ENCODE data around the gene APOL3.
"Not testable (repeated sequence)": the region's sequence is repeated elsewhere in the genome, so short reads cannot be mapped to it uniquely, and the experiment has no call there.

Gene APOL3, protein sequence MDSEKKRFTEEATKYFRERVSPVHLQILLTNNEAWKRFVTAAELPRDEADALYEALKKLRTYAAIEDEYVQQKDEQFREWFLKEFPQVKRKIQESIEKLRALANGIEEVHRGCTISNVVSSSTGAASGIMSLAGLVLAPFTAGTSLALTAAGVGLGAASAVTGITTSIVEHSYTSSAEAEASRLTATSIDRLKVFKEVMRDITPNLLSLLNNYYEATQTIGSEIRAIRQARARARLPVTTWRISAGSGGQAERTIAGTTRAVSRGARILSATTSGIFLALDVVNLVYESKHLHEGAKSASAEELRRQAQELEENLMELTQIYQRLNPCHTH

DNA sequence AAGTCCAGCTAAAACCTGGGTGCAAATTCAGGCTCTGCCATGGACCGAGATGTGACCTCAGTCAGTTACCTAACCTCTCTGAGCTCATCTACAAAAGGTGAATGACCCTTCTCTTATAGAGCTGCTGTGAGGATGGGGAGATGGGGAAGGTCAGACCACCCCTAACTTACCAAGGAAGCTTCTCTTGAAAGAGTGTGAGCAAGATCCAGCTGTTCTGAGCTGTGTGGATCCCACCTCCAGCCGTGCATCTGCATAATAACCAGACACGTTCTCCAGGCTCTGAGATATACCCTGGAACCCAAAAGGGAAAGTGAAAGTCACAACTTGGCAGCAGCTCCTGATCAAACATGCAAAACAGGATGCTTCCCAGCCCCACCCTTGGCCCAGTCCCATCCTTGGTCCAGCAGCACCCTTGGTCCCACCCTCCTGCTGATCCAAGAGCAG lies at the start of gene APOL3:
Gene APOL3, minus strand, starts transcription at position 257 of the 444 bp plus-strand sequence. CDS start 11,700 bp downstream, outside the sequence.
- FAIRE-seq: no peak

DNA sequence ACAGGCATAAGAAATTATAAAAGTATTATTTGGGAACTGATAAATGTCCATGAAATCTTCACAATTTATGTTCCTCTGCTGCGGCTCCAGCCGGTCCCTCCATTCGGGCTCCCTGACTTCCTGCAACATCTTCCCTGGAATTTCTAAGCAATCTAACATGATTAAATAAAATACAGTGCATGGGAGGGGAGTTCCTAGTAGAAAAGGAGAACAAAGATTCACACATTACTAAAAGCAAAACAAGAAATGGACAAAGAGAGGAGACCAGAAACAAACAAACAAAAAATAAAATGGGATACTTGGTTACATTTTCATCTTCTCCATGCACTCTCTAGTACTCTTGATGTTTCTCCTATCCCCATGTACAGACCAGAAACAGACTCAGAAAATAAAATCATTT lies 49.7 kb upstream of the APOL3 start:
- no peak for FAIRE-seq

DNA sequence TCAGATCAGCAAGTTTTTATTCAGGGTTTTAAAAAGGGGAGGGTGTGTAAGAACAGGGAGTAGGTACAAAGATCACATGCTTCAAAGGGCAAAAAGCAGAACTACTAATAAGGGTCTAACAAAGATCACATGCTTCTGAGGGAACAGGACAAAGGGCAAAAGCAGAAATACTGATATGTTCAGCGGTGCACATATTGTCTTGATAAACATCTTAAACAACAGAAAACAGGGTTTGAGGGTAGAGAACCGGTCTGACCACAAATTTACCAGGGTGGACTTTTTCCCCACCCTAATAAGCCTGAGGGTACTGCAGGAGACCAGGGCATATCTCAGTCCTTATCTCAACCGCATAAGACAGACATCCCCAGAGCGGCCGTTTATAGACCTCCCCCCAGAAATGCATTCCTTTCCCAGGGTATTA lies 48.9 kb upstream of the APOL3 start:
- not testable (repeated sequence) for FAIRE-seq

DNA sequence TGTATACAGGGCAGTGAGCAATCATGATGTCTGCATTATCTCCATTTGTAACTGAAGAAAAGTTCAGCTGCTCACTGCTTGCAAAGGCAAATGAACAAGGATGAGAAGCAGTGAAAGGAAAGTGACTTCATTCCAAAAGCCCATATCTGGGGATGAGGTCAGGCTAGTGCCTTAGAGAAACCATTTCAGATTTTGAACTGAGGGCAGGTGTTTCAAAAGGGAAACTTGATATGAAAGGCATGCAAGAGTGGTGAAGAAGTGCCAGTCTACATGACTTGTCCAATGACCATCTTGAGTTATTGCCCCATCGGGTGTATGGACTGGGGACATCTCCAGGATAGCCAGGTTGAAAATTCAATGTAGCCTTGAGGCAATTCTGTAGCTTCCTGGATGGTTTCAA lies 48.4 kb upstream of the APOL3 start:
- no peak for FAIRE-seq

DNA sequence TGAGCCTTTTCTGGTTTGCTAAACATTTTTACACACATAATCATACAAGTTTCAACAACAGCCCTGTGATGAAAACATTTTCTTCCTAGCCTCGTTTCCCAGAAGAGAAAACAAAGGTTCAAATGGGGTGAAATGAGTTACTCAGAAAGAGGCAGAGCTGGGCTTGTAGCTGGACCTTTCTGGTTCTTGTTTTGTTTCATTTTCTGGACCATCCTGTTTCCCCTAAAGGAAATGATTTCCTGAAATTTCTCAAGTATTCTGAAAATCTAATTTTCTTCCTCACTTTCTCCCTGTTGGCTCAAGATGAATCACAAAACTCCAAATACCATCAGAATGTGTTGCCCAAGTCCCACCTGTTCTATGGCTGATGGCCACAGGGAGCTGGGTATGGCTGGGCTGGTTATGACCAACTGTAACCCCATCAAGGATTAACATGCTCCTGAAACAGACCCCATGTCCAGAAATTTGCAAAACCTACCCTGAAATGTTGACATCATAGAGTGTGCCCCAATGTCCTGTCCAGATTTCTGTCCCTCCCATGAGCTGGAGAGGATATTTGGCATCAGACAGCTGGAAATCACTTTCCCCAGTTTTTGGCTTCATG lies 47.7 kb upstream of the APOL3 start:
- FAIRE-seq: no peak

DNA sequence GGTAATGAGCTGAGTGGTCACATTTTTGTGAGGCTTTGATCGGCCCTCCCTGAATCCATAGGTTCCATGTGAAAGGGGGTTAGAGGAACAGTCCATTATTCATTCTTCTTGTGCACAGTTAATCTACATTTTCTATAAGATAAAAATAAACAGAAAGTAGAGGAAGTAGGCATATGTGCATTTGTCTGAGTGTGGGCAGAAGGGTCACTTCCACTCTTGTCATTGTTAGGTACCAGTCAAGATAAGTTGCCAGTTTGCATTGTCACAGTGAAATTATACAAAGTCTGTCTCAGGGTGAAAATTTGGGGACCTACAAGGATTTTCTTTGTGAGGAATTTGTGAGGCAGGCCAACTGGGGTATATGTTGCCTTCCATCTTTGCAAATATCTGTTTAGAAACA lies 45.7 kb upstream of the APOL3 start:
- no peak for FAIRE-seq

DNA sequence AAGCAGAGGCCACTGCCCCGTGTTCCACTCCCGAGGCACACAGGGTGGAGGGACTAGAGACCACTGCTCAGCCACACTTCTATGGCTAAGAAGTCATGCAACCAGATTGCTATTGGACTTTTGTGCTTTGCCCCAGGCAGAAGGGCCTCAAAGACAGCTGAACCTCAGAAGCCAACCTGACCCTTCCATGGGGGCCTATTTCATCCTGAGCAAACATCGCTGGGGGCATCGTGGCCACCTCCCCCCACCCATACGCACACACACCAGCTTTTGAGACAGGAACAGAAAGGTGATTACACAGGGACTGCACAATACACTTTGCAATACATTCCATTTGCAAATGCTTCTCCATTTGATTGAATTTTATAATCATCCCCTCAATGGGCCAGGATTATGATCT lies 45.0 kb upstream of the APOL3 start:
- not testable (repeated sequence) for FAIRE-seq

DNA sequence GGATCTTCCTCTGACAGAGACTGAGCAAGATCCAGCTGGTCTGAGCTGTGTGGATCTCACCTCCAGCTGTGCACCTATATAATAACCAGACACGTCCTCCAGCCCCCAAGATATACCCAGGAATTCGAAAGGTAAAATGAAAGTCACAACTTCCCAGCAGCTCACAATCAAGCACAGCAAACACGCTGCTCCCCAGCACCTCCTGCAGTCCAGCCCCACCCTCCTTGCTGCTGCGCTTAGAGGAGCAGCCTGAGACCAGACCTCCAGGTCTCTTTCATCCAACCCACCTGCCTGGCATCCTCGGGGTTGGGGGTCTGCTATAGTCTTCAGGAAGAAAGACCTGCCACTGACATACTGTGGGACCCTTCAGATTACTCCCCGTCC lies 44.1 kb upstream of the APOL3 start:
- FAIRE-seq: no peak

DNA sequence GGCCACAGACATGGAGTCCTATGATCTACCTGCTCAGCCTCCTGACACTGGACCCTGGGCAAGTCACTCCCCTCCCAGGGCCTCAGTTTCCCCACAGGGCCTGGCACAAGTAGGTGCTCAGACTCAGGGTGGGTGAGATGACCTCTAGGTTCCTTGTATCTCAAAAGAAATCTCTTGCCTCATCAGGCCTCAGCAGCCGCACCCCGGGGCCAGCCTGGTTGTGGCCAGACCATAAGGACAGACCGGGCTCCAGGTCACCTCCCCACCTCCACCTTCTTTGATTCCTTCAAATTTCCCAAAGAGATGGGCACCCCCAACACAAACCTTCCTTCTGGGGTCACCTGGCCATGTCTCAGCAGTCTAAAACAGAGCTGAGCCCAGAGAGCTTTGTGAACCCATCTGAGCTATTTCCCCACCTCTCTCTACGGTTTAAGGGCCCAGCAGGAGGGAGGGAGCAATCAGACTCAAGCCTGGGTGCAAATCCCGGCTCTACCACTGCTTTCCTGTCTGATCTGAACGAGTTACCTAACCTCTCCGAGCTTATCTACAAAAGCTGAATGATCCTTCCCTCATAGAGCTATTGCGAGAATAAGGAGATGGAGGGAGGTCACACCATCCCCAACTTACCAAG lies 43.6 kb upstream of the APOL3 start:
- FAIRE-seq: no peak

DNA sequence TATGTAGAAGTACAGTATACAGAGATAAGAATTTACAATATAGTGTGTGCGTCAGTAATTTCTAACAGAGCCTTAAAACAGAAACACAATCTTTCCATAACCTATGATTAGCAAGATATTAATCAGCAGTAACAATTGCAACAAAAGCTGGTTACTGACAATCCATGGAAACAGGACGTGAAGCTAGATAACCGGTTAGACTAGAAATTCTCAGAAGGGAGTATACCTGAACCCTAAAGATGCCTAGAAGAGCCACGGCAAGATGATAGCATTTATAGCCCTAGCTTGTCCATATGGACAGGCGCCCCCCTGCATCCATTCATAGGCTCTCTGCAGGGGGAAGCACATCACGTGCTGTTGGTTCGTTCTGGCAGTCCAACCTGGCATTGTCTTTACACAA lies 42.9 kb upstream of the APOL3 start:
- FAIRE-seq: not testable (repeated sequence)

DNA sequence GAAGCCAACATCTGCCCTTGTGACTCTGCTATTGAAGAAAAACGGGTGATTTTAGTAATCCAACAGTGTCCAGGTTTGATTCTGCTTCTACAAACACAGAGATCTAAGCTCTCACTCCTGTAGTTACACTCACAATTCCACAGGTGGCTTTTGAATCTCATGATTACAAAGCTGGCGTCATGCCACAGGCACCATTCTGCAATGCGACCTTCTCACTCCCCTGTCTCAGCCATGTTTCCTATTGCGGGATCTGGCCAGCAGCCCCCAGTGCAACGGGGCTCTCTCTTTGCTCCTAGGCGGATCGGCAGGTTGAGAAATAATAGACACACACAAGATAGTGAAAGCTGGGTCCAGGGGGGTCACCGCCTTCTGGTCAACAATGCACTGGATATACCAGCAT lies 42.4 kb upstream of the APOL3 start:
- FAIRE-seq: not testable (repeated sequence)

DNA sequence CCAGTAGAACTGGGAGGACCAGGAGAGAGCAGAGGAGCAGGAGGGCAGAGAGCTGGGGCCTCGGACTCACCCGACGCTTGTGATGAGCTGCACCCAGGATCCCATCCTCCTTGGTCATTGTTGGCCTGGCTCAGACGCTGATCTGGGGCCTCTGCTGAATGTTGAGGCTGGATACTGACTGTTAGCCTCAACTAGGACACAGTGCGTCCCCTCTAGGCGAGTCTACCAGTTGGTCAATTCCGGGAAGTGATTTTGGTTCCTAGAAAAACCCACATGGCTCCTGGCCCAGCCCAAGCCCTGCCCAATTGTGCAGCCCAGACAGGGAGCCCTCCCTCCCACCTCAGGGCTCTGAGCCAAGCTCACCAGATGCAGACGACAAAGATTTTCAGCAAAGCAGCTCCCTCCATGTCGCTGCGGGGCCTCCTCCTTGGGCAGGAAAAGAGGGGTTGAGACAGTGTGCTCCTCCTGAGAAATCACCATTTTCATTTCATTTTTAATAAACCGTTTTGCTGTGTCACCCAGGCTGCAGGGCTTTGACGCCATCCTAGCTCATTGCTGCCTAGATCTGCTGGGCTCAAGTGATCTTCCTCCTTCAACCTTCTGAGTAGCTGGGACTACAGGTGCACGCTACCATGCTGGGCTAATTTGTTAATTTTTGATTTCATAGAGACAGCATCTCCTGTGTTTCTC lies 41.2 kb upstream of the APOL3 start, which contains the start of gene APOL4:
Gene APOL4, minus strand, starts transcription at position 180 of the 690 bp plus-strand sequence. Its CDS starts 75 bp downstream, at position 105.
- FAIRE-seq: no peak

DNA sequence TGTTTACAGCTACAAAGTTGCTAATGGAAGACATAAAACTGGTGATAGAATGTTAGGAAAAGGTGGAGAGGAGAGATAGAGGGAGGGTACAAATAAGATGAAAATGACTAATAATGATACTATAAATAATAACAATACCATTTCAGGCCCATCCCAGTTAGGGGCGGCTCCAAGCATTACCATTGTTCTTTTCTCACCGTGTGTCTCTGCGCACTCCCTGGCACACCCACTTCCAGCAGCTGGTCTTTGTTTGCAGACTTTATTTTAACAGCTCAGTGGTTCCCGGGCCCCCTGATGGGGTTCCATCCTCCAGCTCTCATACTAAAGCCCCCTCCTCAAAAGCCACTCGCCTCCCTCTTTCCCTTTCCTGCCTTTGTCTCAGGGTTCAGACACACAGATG lies 40.5 kb upstream of the APOL3 start:
- FAIRE-seq: not testable (repeated sequence)

DNA sequence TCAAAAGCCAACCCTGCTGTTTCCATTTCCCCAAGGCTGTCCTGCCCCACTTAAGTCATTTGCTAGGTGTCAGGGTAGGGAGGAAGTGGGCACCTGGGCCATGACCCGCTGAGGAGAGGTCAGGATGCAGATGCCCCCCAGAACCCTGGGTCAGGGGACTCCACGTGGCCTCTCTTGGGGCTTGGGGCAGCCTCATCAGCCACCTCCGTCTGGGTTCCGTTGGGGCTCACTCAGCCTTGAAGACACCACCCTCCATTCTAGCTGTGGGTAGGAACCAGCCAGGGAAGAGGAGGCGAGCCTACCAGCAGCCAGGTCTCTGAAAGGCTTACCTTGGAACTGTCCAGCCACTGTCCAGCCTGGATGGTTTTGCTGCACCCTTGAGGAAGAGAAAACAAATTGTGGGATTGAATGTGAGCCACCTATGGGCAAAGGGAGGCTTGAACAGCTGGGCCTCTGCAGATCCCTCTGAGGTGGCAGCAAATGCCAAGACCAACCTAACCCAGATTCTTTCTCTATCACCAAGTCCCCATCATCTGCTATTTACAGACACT lies 38.5 kb upstream of the APOL3 start:
- no peak for FAIRE-seq

DNA sequence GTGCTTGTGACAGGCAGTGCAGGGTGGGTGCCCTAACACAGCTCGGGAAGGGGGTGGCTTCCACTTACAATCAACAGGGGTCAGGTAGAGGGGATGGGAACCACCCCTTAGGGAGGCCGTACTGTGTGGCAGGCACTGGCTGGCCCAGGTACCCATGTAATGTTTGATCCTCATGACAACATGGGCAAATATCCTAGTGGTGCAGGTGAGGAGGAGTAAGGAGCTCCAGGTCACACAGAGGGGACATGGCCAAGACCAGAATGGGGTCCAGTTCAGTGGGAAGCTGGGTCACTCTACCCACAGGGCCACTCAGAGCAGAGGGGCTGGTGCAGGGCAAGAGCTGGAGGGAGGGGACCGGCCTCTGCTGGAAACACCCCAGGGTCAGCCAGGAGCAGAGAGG lies 38.0 kb upstream of the APOL3 start:
- FAIRE-seq: no peak

DNA sequence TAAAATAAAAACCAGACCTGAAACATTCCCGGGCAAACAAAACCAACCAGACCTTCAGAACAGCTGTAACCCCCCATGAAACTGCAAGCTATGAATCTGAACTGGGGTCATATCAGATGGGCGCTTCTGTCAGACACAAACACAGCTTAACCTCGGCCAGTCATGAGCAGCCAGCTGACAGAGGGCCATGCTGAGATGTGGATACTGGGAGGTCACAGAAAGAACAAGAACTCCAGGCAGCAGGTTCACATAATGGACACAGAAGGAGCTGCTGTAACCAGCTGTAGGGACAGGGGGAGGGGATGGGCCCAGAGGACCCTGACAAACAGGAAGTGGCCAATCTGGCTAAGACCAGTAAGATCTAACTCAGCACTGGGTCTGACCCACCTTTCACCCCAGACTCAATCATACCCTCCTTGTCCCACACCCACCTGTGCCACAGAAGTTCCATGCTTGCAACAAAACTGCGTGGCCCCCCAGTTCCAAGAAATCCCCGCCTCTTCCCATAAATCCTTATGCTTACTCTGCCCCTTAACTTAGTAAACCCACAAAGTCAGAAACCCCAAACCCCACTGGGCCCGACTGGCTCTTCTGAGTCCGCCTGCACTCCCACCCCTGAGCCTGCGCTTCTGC lies 37.1 kb upstream of the APOL3 start:
- no peak for FAIRE-seq

DNA sequence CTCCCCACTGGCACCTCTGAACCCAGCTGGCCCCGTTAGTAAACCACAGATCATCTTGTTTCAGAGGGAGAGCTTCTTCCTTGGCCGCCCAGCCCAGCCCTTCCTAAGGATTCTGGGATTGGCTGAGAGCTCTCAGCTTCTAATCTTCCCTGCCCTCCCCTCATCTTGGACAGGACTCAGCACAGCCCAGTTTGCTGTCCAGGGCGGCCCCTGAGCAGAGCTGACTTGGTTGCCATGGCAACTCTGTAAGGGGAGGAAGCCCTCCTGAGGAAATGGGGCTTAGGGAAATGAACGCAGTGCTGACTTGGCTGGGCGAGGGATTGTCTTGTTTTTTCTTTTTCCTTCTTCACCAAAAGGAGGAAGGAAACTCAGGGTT lies 36.5 kb upstream of the APOL3 start:
- no peak for FAIRE-seq

DNA sequence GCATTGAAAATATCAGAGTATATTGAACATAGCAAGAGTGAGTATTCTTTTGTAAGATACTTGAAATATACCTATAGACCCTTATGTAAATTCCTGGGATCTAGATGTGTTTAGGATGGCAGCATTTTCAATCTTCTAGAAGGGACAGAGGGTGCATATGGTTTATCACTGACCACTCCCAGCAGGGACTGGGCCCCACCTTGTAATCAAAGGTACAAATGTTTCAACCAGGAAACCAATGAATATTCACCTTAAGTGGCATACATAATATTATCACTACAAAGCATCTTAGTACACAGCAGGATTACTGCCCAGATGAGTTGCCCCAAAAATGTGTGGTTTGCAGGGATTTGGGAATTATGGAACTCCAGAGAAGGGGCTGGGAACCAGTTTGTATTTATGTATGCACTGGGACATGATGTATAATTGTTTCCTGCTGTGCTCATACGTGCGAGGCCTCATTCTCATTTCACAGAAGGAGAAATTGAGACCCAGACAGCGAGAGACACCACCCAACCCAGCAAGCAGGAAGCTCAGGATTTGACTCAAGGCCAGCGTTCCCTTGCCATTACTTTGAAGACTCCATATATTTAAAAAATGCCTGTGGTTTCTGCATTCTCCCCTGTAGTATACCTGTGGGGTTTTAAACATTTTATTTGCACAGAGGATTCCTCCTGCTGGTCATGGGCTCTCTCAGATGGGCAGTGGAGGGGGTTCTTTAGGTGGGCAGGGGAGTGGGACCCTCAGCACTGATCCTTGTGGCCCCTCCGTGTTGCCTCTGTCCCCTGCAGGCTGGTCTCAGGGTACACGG lies 35.9 kb upstream of the APOL3 start:
- no peak for FAIRE-seq

DNA sequence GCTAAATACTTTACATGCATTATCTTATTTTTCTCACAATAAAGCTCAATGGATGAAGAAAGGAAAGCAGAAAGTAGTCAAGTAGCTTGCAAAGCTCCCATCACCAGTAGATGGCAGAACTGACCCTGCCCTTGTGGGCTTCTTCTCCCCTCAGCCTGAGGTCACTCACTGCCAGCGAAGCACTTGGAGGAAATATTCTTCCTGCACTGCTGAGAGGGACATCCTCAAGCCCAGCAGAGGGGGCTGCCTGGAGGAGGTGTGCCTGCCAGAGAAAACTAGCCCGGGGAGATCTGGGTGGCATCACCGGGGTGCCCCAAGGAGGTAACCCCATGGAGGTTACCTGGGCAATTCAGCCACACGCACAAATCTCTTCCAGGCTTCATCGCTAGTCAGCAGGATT lies 34.4 kb upstream of the APOL3 start:
- peak; percentile 99 for FAIRE-seq

DNA sequence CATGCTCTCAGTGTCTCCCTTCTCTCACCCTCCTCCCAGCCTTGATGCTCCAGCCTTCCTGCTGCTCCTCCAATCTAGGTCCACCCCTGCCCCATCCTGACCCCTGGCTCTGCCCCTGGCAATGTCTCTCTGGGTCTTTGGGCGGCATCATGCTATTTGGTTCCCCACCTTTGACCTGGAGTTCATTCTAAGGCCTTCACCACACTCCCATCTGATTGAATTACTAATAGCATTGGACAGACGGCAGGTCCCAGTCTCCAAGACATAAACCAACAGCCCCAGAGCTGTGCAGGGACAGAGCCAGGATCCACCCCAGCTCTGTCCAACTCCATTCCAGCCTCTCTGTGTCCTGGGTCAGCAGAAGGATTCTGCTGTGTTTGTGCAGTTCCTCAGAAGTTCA lies 33.8 kb upstream of the APOL3 start:
- FAIRE-seq: no peak

DNA sequence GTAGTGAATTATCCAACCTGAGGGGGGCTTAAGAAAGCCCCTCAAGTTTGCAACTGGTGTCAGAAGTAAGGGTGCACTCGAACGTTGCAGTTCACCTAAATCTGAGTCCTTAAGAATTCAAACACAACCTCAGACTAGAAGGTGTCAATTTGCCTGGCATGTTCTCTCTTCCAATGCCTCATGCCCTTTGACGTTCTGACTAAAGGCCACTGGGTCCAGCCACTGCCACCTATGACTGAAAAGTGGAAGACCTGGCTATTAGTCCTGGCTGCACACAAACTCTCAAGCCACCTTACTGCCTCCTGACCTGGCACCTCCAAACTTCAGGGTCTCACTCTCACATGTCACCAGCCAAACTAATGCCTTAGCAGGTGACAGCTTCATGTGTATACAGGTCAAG lies 33.0 kb upstream of the APOL3 start:
- FAIRE-seq: no peak

DNA sequence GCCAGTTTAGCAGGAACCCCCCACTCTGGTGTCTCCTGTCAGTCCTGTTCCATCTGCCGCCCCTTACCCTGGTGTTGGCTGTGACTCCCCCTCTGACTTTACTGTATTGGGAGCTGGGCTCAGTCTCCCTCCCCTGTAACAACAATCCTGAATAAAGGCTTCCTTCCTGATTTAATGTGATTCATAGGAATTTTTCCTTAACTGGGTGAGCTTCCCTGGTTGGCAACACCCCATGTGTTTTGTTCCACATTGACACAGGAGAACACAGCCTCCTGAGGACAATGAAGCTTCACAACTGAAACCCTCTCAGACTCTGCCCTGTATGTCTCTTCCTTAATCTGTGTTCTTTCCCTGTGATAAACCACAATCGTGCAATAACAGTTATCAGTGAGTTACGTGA lies 32.6 kb upstream of the APOL3 start:
- no peak for FAIRE-seq
